HEK293T (cell line): ENCODE results near the gene ZNF316.

Experiments used
- CTCF ChIA-PET: fragments of 350-600 bp; formaldehyde crosslinking; extraction: SDS; loops from one replicate; lab custom pipeline; 2021; ENCODE audit warnings: antibody characterized with exemption, inconsistent platforms; lab: Yijun Ruan, JAX
- POLR2A ChIA-PET: fragments of 350-600 bp; formaldehyde crosslinking; extraction: SDS; loops from one replicate; lab custom pipeline; 2020; ENCODE audit warnings: antibody characterized with exemption, inconsistent platforms; lab: Yijun Ruan, JAX
- DNase-seq: peaks from one replicate; pipeline ENCODE4 v3.0.0; 2012; ENCODE audit warnings: mixed read lengths; ENCODE audit errors: extremely low spot score
- ARNT ChIP-seq: fragments of 450-650 bp; IDR thresholded peaks from 2 replicates; pipeline ENCODE4 v1.6.1; 2017; ENCODE audit warnings: mild to moderate bottlenecking
- BHLHE40 ChIP-seq: fragments of 450-650 bp; IDR thresholded peaks from 2 replicates; pipeline ENCODE4 v1.6.1; 2016; ENCODE audit warnings: mild to moderate bottlenecking, moderate library complexity, borderline replicate concordance
- CTBP1 ChIP-seq: fragments of 450-650 bp; IDR thresholded peaks from 2 replicates; pipeline ENCODE4 v1.6.1; 2016; ENCODE audit warnings: borderline replicate concordance
- ELF4 ChIP-seq: fragments of 450-650 bp; IDR thresholded peaks from 2 replicates; pipeline ENCODE4 v1.6.1; 2017; ENCODE audit warnings: antibody characterized with exemption
- FOXA1 ChIP-seq: fragments of 450-650 bp; IDR thresholded peaks from 2 replicates; pipeline ENCODE4 v1.6.1; 2016; ENCODE audit warnings: mild to moderate bottlenecking
- FOXK2 ChIP-seq: fragments of 450-650 bp; IDR thresholded peaks from 2 replicates; pipeline ENCODE4 v1.6.1; 2016; ENCODE audit warnings: mild to moderate bottlenecking
- FOXM1 ChIP-seq: fragments of 450-650 bp; IDR thresholded peaks from 2 replicates; pipeline ENCODE4 v1.6.1; 2017; ENCODE audit warnings: mild to moderate bottlenecking, borderline replicate concordance
- HDGF ChIP-seq: fragments of 450-650 bp; IDR thresholded peaks from 2 replicates; pipeline ENCODE4 v1.6.1; 2017; ENCODE audit warnings: antibody characterized with exemption, borderline replicate concordance
- L3MBTL2 ChIP-seq: fragments of 450-650 bp; conservative IDR thresholded peaks from 2 replicates; pipeline ENCODE4 v1.6.1; 2016; ENCODE audit warnings: mild to moderate bottlenecking
- LEF1 ChIP-seq: fragments of 450-650 bp; IDR thresholded peaks from 2 replicates; pipeline ENCODE4 v1.6.1; 2017; ENCODE audit warnings: mild to moderate bottlenecking, borderline replicate concordance
- NFRKB ChIP-seq: fragments of 450-650 bp; IDR thresholded peaks from 2 replicates; pipeline ENCODE4 v1.6.1; 2016; ENCODE audit warnings: mild to moderate bottlenecking, moderate library complexity
- PKNOX1 ChIP-seq: fragments of 450-650 bp; IDR thresholded peaks from 2 replicates; pipeline ENCODE4 v1.6.1; 2016
- SP1 ChIP-seq: fragments of 450-650 bp; IDR thresholded peaks from 2 replicates; pipeline ENCODE4 v1.6.1; 2017
- SUZ12 ChIP-seq: fragments of 450-650 bp; IDR thresholded peaks from 2 replicates; pipeline ENCODE4 v1.6.1; 2016; ENCODE audit warnings: mild to moderate bottlenecking
- TARDBP ChIP-seq: fragments of 450-650 bp; IDR thresholded peaks from 2 replicates; pipeline ENCODE4 v1.6.1; 2016
- ZNF384 ChIP-seq: fragments of 450-650 bp; IDR thresholded peaks from 2 replicates; pipeline ENCODE4 v1.6.1; 2016

Gene ZNF316

GRCh38 chr7:6654113-6654841 is 17.2 kb downstream of the ZNF316 start:
- TF ChIP-seq SUZ12 (no peak), BHLHE40 (no peak), ZNF384 (no peak), LEF1 (no peak), SP1 (no peak), NFRKB (no peak), ELF4 (no peak), FOXA1 (no peak), PKNOX1 (no peak), TARDBP (no peak), FOXM1 (no peak), FOXK2 (no peak)
- POLR2A ChIA-PET = no interaction called here
- CTCF ChIA-PET = no interaction called here
- no peak for DNase-seq

GRCh38 chr7:6654842-6655610 is 17.9 kb downstream of the ZNF316 start:
- ChIA-PET CTCF (no interaction called here), POLR2A (no interaction called here)
- no peak for DNase-seq
- TF ChIP-seq L3MBTL2 (no peak), TARDBP (no peak), CTBP1 (no peak), SUZ12 (no peak), FOXA1 (no peak), SP1 (no peak), ELF4 (no peak), ARNT (no peak), FOXM1 (no peak), ZNF384 (no peak), PKNOX1 (no peak), FOXK2 (no peak), BHLHE40 (no peak), HDGF (no peak), LEF1 (no peak)

DNA sequence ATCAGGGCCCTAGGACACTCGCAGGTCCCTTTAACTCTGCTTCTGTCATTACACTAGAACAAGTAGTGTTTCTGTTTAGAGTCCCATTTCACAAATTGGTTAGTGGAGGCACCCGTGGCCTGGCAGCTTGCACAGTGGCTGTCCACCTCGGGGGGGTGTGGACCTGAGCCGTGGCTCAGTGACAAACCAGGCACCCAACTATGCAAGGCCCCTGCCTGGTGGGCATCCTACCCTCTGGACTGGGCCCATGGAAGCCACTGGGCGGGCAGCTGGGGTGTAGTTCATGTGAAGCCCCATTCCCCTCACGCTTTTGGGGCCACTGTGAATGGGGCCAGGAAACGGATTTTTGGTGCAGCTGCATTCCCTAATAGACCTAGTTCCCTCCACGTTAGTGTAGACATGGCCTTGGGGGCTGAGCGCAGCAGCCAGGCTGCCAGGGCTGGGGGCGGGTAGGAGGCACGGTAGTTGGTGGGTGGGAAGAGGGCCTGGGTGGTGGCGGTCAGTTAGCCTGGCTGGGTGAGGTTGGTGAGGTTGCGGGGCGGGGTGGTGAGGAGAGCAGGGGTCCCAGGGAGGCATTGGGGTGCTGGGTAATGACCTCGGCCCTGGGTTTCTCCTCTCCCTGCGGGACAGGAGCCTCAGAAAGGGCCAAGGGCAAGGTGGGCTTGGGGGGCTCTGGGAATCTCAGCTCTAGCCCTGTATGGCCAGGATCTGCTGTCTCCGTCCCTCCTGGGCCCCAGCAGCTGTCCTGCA is 18.7 kb downstream of the ZNF316 start:
- TF ChIP-seq FOXK2 (no peak), PKNOX1 (no peak), L3MBTL2 (no peak), HDGF (no peak), NFRKB (no peak), ELF4 (no peak), FOXA1 (no peak), ZNF384 (no peak), BHLHE40 (no peak), SP1 (no peak), SUZ12 (no peak), FOXM1 (no peak)
- ChIA-PET CTCF (no interaction called here), POLR2A (no interaction called here)
- DNase-seq = no peak

GRCh38 chr7:6656413-6656812 is 19.3 kb downstream of the ZNF316 start:
- POLR2A ChIA-PET = no interaction called here
- CTCF ChIA-PET = no interaction called here
- DNase-seq = no peak
- TF ChIP-seq L3MBTL2 (no peak), NFRKB (no peak), ELF4 (no peak), SUZ12 (no peak), FOXK2 (no peak), TARDBP (no peak), LEF1 (no peak), SP1 (no peak), BHLHE40 (no peak), CTBP1 (no peak), PKNOX1 (no peak), HDGF (no peak), FOXM1 (no peak), FOXA1 (no peak), ZNF384 (no peak), ARNT (no peak)
